Esophagus muscularis mucosa (tissue), 4 donors: Measurements from ENCODE around the gene IDI1. TPM values are rescaled to one million over a fixed set of nuclear protein-coding genes. Genes with fewer than 3 reads are reported as not detected.

Experiments
- DNase-seq: peaks from one replicate; pipeline ENCODE4 v3.0.0-alpha.2; 2017; ENCODE audit errors: extremely low spot score
- H3K27ac ChIP-seq, 4 donors: fragments of 200-600 bp; sonication (generic); replicated peaks in 1 of 4; 1 replicate in 3 of 4; 2 replicates in 1 of 4; pipeline ENCODE4 v1.5.1; 2016 to 2019; ENCODE audit warnings: mild to moderate bottlenecking in 1 of 4
- H3K27me3 ChIP-seq, 4 donors: fragments of 200-600 bp; sonication (generic); one replicate each; pipeline versions ENCODE4 v1.5.1 to v1.6.0; 2016 to 2019
- H3K36me3 ChIP-seq, 4 donors: fragments of 200-600 bp; sonication (generic); one replicate each; pipeline ENCODE4 v1.5.1; 2016 to 2019
- H3K4me1 ChIP-seq, 4 donors: fragments of 200-600 bp; sonication (generic); one replicate each; pipeline ENCODE4 v1.5.1; 2016 to 2019
- H3K4me3 ChIP-seq, 4 donors: fragments of 200-600 bp; sonication (generic); 1 replicate in 2 of 4; 2 replicates in 2 of 4; pipeline ENCODE4 v1.5.1; 2016 to 2019; ENCODE audit warnings: mild to moderate bottlenecking in 4 of 4, moderate library complexity in 1 of 4
- H3K9me3 ChIP-seq, 4 donors: fragments of 200-600 bp; sonication (generic); 1 replicate in 3 of 4; 2 replicates in 1 of 4; pipeline ENCODE4 v1.5.1; 2016 to 2019
- CTCF ChIP-seq, 3 experiments: fragments of 200-600 bp in 2 of 3; fragments of 450-650 bp in 1 of 3; sonication (generic) in 2 of 3; IDR thresholded peaks; one replicate each; pipeline ENCODE4 v1.5.1; 2017 to 2019; ENCODE audit warnings: antibody characterized with exemption in 3 of 3, mild to moderate bottlenecking in 2 of 3, moderate library complexity in 1 of 3
- EP300 ChIP-seq: sonication (generic); formaldehyde crosslinking; IDR thresholded peaks from one replicate; pipeline ENCODE4 v1.6.1; 2017; ENCODE audit warnings: antibody characterized with exemption
- POLR2A ChIP-seq: fragments of 450-650 bp; IDR thresholded peaks from one replicate; pipeline ENCODE4 v1.6.1; 2017; ENCODE audit warnings: antibody characterized with exemption, moderate library complexity, mild to moderate bottlenecking, low read depth
- POLR2AphosphoS5 ChIP-seq, 2 donors: sonication (generic); formaldehyde crosslinking; IDR thresholded peaks; one replicate each; pipeline ENCODE4 v1.6.1; 2017; ENCODE audit warnings: antibody characterized with exemption in 2 of 2
- WGBS: methylation state at CpG from one replicate; pipeline ENCODE4 v1.1.5; 2018; 5-methylcytosine and 5-hydroxymethylcytosine counted together
- intact Hi-C: fragments of 100-400 bp; cut with DNase I; formaldehyde crosslinking; loops from one replicate; pipeline ENCODE4 v1.15.1; 2023
- total RNA-seq, 4 donors: library from RNA; depleted of rRNA; stranded (reverse); fragments of >200 nt; gene quantifications; one replicate each; pipeline versions ENCODE4 v1.1.0 to v1.2.1, GENCODE V29; 2016

IDI1 gene
- total RNA-seq, 4 donors from 2014 or later: 16.8 to 33.3 (median 23.4) TPM

- intact Hi-C loops: no loop called here
- 82% methylated on average over 14 of the region's 14 CpGs for WGBS
- no peak for TF ChIP-seq CTCF (IDR thresholded peaks at IDR 0.05)
- no peak for TF ChIP-seq POLR2AphosphoS5 (IDR thresholded peaks at IDR 0.05)
- TF ChIP-seq POLR2A: no peak
- TF ChIP-seq EP300: no peak
Observed at GRCh38 chr10:1036341-1036791, 12.6 kb downstream of the IDI1 start.

GRCh38 chr10:1035201-1035600 is 13.7 kb downstream of the IDI1 start:
- Histone ChIP-seq H3K27me3 (no peaks in the 10 kb centered on the region), H3K9me3 (no peaks in the 10 kb centered on the region), H3K4me1 (no peaks in the 10 kb centered on the region), H3K36me3 (peaks cover 0 to 35% (median 20%) of the 10 kb centered on the region in 4 donors), H3K27ac (peak overlapping the region in 1 of 4 donors; percentile 16), H3K4me3 (no peak overlapping the region)
- whole genome bisulfite sequencing: 81% methylated on average over 6 of the region's 6 CpGs
- intact Hi-C loops: no loop called here
- no peak for DNase-seq
- TF ChIP-seq POLR2A (no peak), CTCF (IDR thresholded peaks at IDR 0.05) (no peak), EP300 (no peak), POLR2AphosphoS5 (IDR thresholded peaks at IDR 0.05) (no peak)

More at GRCh38 chr10:1036341-1036791, 12.6 kb downstream of the IDI1 start:
- H3K27me3 ChIP-seq: no peaks in the 10 kb centered on the region
- no peak for DNase-seq
- no peak overlapping the region for H3K27ac ChIP-seq
- H3K9me3 ChIP-seq: no peaks in the 10 kb centered on the region
- no peaks in the 10 kb centered on the region for H3K4me1 ChIP-seq
- peaks cover 4 to 46% (median 29%) of the 10 kb centered on the region in 4 donors for H3K36me3 ChIP-seq
- H3K4me3 ChIP-seq: no peak overlapping the region

GRCh38 chr10:1034758-1035157 is 14.2 kb downstream of the IDI1 start:
- Histone ChIP-seq H3K4me3 (no peak overlapping the region), H3K36me3 (peaks cover 0 to 32% (median 17%) of the 10 kb centered on the region in 4 donors), H3K4me1 (no peaks in the 10 kb centered on the region), H3K27ac (no peak overlapping the region), H3K9me3 (no peaks in the 10 kb centered on the region), H3K27me3 (no peaks in the 10 kb centered on the region)
- WGBS: 93% methylated on average over 3 of the region's 3 CpGs
- intact Hi-C loops: no loop called here
- no peak for TF ChIP-seq EP300
- no peak for TF ChIP-seq CTCF (IDR thresholded peaks at IDR 0.05)
- TF ChIP-seq POLR2AphosphoS5 (IDR thresholded peaks at IDR 0.05): no peak
- TF ChIP-seq POLR2A: no peak
- DNase-seq: no peak

GRCh38 chr10:1033601-1034000 is 15.3 kb downstream of the IDI1 start:
- H3K4me1 ChIP-seq: no peaks in the 10 kb centered on the region
- 91% methylated on average over 1 of the region's 1 CpG for WGBS
- peaks cover 0 to 21% (median 13%) of the 10 kb centered on the region in 4 donors for H3K36me3 ChIP-seq
- no peak overlapping the region for H3K27ac ChIP-seq
- H3K27me3 ChIP-seq: no peaks in the 10 kb centered on the region
- TF ChIP-seq POLR2AphosphoS5 (IDR thresholded peaks at IDR 0.05) (no peak), POLR2A (no peak)
- H3K9me3 ChIP-seq: no peaks in the 10 kb centered on the region
- no peak for DNase-seq
- intact Hi-C loops: no loop called here
- H3K4me3 ChIP-seq: no peak overlapping the region

GRCh38 chr10:1029838-1030237 is 19.1 kb downstream of the IDI1 start:
- no peak for DNase-seq
- H3K27ac ChIP-seq: no peak overlapping the region
- 98% methylated on average over 7 of the region's 7 CpGs for WGBS

More at GRCh38 chr10:1029838-1030237, 19.1 kb downstream of the IDI1 start:
- Histone ChIP-seq H3K27me3 (no peaks in the 10 kb centered on the region), H3K4me1 (no peaks in the 10 kb centered on the region), H3K4me3 (no peak overlapping the region), H3K36me3 (no peaks in the 10 kb centered on the region), H3K9me3 (no peaks in the 10 kb centered on the region)
- intact Hi-C loops: no loop called here
- no peak for TF ChIP-seq CTCF (IDR thresholded peaks at IDR 0.05)
- no peak for TF ChIP-seq EP300
- TF ChIP-seq POLR2AphosphoS5 (IDR thresholded peaks at IDR 0.05): no peak
- no peak for TF ChIP-seq POLR2A
